ENCODE results near the gene PLAA.

The PLAA gene

GRCh38 chr9:26946753-26947727 lies at the start of gene PLAA:
Gene PLAA, minus strand, starts transcription at chr9:26947242. Its CDS starts 197 bp downstream, at chr9:26947045.
- Histone ChIP-seq H3K27ac (ENCODE audit: low read depth, low read length) (peak within 1 kb of the TSS; percentile 94), H3K36me3 (ENCODE audit: control insufficient read depth in 1 of 2, insufficient read depth in 2 of 2, low read length in 2 of 2) (peaks cover 0 to 6% of the 10 kb centered on the region in 2 donors), H3K9ac (ENCODE audit: low read depth in 1 of 2, low read length in 2 of 2) (peak within 1 kb of the TSS; percentile 90 to 91), H3K4me3 (ENCODE audit: low read depth in 1 of 2, low read length in 2 of 2) (peak within 1 kb of the TSS; percentile 94 to 96), H3K27me3 (ENCODE audit: control insufficient read depth in 1 of 2, insufficient read depth in 2 of 2, low read length in 2 of 2) (no peaks in the 10 kb centered on the region), H3K4me1 (ENCODE audit: control insufficient read depth in 1 of 2, insufficient read depth in 2 of 2, low read length in 2 of 2) (peaks cover 9 to 15% of the 10 kb centered on the region in 2 donors), H3K9me3 (ENCODE audit: control insufficient read depth in 1 of 2, low read length in 2 of 2) (no peaks in the 10 kb centered on the region)

- Histone ChIP-seq H3K9me3 (ENCODE audit: control insufficient read depth in 1 of 2, low read length in 2 of 2) (no peaks in the 10 kb centered on the region), H3K36me3 (ENCODE audit: control insufficient read depth in 1 of 2, insufficient read depth in 2 of 2, low read length in 2 of 2) (peaks cover 4 to 9% of the 10 kb centered on the region in 2 donors), H3K4me3 (ENCODE audit: low read depth in 1 of 2, low read length in 2 of 2) (no peak overlapping the region), H3K4me1 (ENCODE audit: control insufficient read depth in 1 of 2, insufficient read depth in 2 of 2, low read length in 2 of 2) (no peaks in the 10 kb centered on the region), H3K27me3 (ENCODE audit: control insufficient read depth in 1 of 2, insufficient read depth in 2 of 2, low read length in 2 of 2) (no peaks in the 10 kb centered on the region), H3K27ac (ENCODE audit: low read depth, low read length) (no peak overlapping the region), H3K9ac (ENCODE audit: low read depth in 1 of 2, low read length in 2 of 2) (no peak overlapping the region)
These were observed 48.8 kb upstream of the PLAA start for GRCh38 chr9:26995810-26996209.

GRCh38 chr9:26983340-26983739 lies 36.3 kb upstream of the PLAA start:
- H3K36me3 ChIP-seq (ENCODE audit: control insufficient read depth in 1 of 2, insufficient read depth in 2 of 2, low read length in 2 of 2): peaks cover 3 to 16% of the 10 kb centered on the region in 2 donors
- no peaks in the 10 kb centered on the region for H3K4me1 ChIP-seq (ENCODE audit: control insufficient read depth in 1 of 2, insufficient read depth in 2 of 2, low read length in 2 of 2)
- H3K9me3 ChIP-seq (ENCODE audit: control insufficient read depth in 1 of 2, low read length in 2 of 2): no peaks in the 10 kb centered on the region
- H3K9ac ChIP-seq (ENCODE audit: low read depth in 1 of 2, low read length in 2 of 2): no peak overlapping the region
- no peak overlapping the region for H3K4me3 ChIP-seq (ENCODE audit: low read depth in 1 of 2, low read length in 2 of 2)
- H3K27me3 ChIP-seq (ENCODE audit: control insufficient read depth in 1 of 2, insufficient read depth in 2 of 2, low read length in 2 of 2): no peaks in the 10 kb centered on the region
- H3K27ac ChIP-seq (ENCODE audit: low read depth, low read length): no peak overlapping the region

DNA sequence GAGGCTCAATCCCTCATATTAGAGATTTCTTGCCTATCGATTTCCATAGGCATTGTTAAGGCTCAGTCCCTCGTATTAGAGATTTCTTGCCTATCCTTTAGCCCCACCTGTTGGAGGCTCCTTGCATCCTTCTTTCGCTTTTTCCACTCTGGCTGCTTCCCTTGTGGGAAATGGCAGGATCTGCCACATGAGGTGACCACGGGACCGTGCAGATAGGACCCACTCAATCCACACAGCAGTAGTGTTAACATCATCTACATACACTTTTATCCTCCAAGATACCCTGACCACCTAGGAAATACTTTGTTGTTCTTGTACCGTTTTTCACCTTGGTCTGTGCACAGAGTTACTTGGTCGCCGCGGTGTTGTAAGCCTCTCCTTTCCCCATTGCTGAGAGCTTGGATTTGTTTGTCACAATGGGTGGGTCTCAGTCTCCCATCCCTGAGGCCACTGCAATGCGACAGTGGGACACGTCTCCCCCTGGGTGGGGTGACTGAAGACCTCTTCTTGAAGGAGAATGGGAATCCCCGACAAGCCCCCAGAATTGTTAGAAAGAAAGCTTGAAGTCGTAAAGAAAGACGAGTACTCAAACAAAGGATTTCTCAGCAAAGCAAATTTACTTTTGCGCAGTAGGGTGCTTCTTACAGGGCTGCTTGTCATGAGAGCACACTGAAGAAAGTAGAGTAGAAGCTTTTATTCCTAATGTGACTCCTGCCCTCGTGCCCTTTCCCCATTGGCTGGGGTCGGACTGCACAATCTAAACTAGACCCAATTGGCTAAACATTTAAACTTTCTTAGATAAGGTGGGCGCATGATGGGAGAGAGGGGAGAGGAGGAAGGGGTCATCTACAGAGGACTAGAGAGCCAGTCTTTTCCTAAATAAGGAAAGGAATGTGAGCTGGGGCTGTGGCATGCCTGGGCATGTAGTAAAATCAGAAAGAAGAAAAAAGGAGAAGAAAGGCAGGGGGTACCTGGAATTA lies 29.0 kb upstream of the PLAA start:
- Histone ChIP-seq H3K27ac (ENCODE audit: low read depth, low read length) (no peak overlapping the region), H3K9ac (ENCODE audit: low read depth in 1 of 2, low read length in 2 of 2) (no peak overlapping the region), H3K27me3 (ENCODE audit: control insufficient read depth in 1 of 2, insufficient read depth in 2 of 2, low read length in 2 of 2) (no peaks in the 10 kb centered on the region)

GRCh38 chr9:26974927-26975326 lies 27.9 kb upstream of the PLAA start:
- Histone ChIP-seq H3K27ac (ENCODE audit: low read depth, low read length) (no peak overlapping the region), H3K27me3 (ENCODE audit: control insufficient read depth in 1 of 2, insufficient read depth in 2 of 2, low read length in 2 of 2) (no peaks in the 10 kb centered on the region), H3K9ac (ENCODE audit: low read depth in 1 of 2, low read length in 2 of 2) (no peak overlapping the region), H3K36me3 (ENCODE audit: control insufficient read depth in 1 of 2, insufficient read depth in 2 of 2, low read length in 2 of 2) (no peaks in the 10 kb centered on the region), H3K4me3 (ENCODE audit: low read depth in 1 of 2, low read length in 2 of 2) (no peak overlapping the region), H3K9me3 (ENCODE audit: control insufficient read depth in 1 of 2, low read length in 2 of 2) (no peaks in the 10 kb centered on the region), H3K4me1 (ENCODE audit: control insufficient read depth in 1 of 2, insufficient read depth in 2 of 2, low read length in 2 of 2) (no peaks in the 10 kb centered on the region)

More for the DNA sequence above, 29.0 kb upstream of the PLAA start:
- Histone ChIP-seq H3K36me3 (ENCODE audit: control insufficient read depth in 1 of 2, insufficient read depth in 2 of 2, low read length in 2 of 2) (peaks cover 0 to 3% of the 10 kb centered on the region in 2 donors), H3K4me1 (ENCODE audit: control insufficient read depth in 1 of 2, insufficient read depth in 2 of 2, low read length in 2 of 2) (no peaks in the 10 kb centered on the region), H3K4me3 (ENCODE audit: low read depth in 1 of 2, low read length in 2 of 2) (no peak overlapping the region), H3K9me3 (ENCODE audit: control insufficient read depth in 1 of 2, low read length in 2 of 2) (no peaks in the 10 kb centered on the region)

GRCh38 chr9:26973989-26974388 lies 26.9 kb upstream of the PLAA start:
- no peaks in the 10 kb centered on the region for H3K36me3 ChIP-seq (ENCODE audit: control insufficient read depth in 1 of 2, insufficient read depth in 2 of 2, low read length in 2 of 2)
- no peaks in the 10 kb centered on the region for H3K27me3 ChIP-seq (ENCODE audit: control insufficient read depth in 1 of 2, insufficient read depth in 2 of 2, low read length in 2 of 2)
- no peaks in the 10 kb centered on the region for H3K4me1 ChIP-seq (ENCODE audit: control insufficient read depth in 1 of 2, insufficient read depth in 2 of 2, low read length in 2 of 2)
- no peaks in the 10 kb centered on the region for H3K9me3 ChIP-seq (ENCODE audit: control insufficient read depth in 1 of 2, low read length in 2 of 2)
- no peak overlapping the region for H3K4me3 ChIP-seq (ENCODE audit: low read depth in 1 of 2, low read length in 2 of 2)
- no peak overlapping the region for H3K9ac ChIP-seq (ENCODE audit: low read depth in 1 of 2, low read length in 2 of 2)
- no peak overlapping the region for H3K27ac ChIP-seq (ENCODE audit: low read depth, low read length)

- no peaks in the 10 kb centered on the region for H3K36me3 ChIP-seq (ENCODE audit: control insufficient read depth in 1 of 2, insufficient read depth in 2 of 2, low read length in 2 of 2)
- H3K27ac ChIP-seq (ENCODE audit: low read depth, low read length): no peak overlapping the region
- no peaks in the 10 kb centered on the region for H3K4me1 ChIP-seq (ENCODE audit: control insufficient read depth in 1 of 2, insufficient read depth in 2 of 2, low read length in 2 of 2)
- H3K4me3 ChIP-seq (ENCODE audit: low read depth in 1 of 2, low read length in 2 of 2): no peak overlapping the region
- no peaks in the 10 kb centered on the region for H3K9me3 ChIP-seq (ENCODE audit: control insufficient read depth in 1 of 2, low read length in 2 of 2)
- no peaks in the 10 kb centered on the region for H3K27me3 ChIP-seq (ENCODE audit: control insufficient read depth in 1 of 2, insufficient read depth in 2 of 2, low read length in 2 of 2)
- H3K9ac ChIP-seq (ENCODE audit: low read depth in 1 of 2, low read length in 2 of 2): no peak overlapping the region
These were observed 24.7 kb upstream of the PLAA start for GRCh38 chr9:26971721-26972120.

DNA sequence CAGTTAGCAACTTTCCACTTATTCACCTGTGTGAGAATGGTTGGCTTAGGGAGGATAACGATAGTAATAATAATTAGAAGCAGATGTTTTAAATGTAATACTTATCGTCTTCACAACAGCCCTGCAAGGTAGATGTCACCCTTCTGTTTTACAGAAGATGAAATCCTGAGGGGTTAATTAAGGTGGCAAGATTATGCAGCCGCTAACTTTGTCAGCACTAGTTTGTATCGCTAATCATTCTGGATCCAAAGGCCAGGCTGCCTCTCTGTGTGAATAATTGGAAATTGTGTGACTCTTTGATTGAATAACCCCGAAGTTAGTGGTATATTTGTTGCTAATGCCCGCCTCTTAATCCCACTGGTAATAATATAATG lies 9.8 kb upstream of the PLAA start:
- Histone ChIP-seq H3K36me3 (ENCODE audit: control insufficient read depth in 1 of 2, insufficient read depth in 2 of 2, low read length in 2 of 2) (no peaks in the 10 kb centered on the region), H3K9ac (ENCODE audit: low read depth in 1 of 2, low read length in 2 of 2) (peak overlapping the region; percentile 67 to 81), H3K27me3 (ENCODE audit: control insufficient read depth in 1 of 2, insufficient read depth in 2 of 2, low read length in 2 of 2) (no peaks in the 10 kb centered on the region), H3K9me3 (ENCODE audit: control insufficient read depth in 1 of 2, low read length in 2 of 2) (no peaks in the 10 kb centered on the region), H3K4me1 (ENCODE audit: control insufficient read depth in 1 of 2, insufficient read depth in 2 of 2, low read length in 2 of 2) (peaks cover 17 to 19% of the 10 kb centered on the region in 2 donors), H3K4me3 (ENCODE audit: low read depth in 1 of 2, low read length in 2 of 2) (peak overlapping the region; percentile 89), H3K27ac (ENCODE audit: low read depth, low read length) (no peak overlapping the region)

GRCh38 chr9:26955921-26956859 lies 9.1 kb upstream of the PLAA start, which contains the start of gene IFT74:
Gene IFT74, plus strand, starts transcription at chr9:26956412. Its CDS starts 5,556 bp downstream, at chr9:26961968.
- no peaks in the 10 kb centered on the region for H3K9me3 ChIP-seq (ENCODE audit: control insufficient read depth in 1 of 2, low read length in 2 of 2)
- H3K4me1 ChIP-seq (ENCODE audit: control insufficient read depth in 1 of 2, insufficient read depth in 2 of 2, low read length in 2 of 2): peaks cover 17 to 19% of the 10 kb centered on the region in 2 donors
- no peaks in the 10 kb centered on the region for H3K36me3 ChIP-seq (ENCODE audit: control insufficient read depth in 1 of 2, insufficient read depth in 2 of 2, low read length in 2 of 2)
- no peaks in the 10 kb centered on the region for H3K27me3 ChIP-seq (ENCODE audit: control insufficient read depth in 1 of 2, insufficient read depth in 2 of 2, low read length in 2 of 2)
- H3K4me3 ChIP-seq (ENCODE audit: low read depth in 1 of 2, low read length in 2 of 2): peak within 1 kb of the TSS; percentile 89
- H3K9ac ChIP-seq (ENCODE audit: low read depth in 1 of 2, low read length in 2 of 2): peak within 1 kb of the TSS; percentile 79 to 81
- H3K27ac ChIP-seq (ENCODE audit: low read depth, low read length): peak within 1 kb of the TSS; percentile 77

All from duodenal mucosa (tissue), 2 donors.